Measurements from ENCODE around the gene ENOX1. TPM values are rescaled to one million over a fixed set of nuclear protein-coding genes. Genes with fewer than 3 reads are reported as not detected.

ENOX1 gene
- total RNA-seq, 1 donor from 2014 or later = 0.60 TPM

DNA sequence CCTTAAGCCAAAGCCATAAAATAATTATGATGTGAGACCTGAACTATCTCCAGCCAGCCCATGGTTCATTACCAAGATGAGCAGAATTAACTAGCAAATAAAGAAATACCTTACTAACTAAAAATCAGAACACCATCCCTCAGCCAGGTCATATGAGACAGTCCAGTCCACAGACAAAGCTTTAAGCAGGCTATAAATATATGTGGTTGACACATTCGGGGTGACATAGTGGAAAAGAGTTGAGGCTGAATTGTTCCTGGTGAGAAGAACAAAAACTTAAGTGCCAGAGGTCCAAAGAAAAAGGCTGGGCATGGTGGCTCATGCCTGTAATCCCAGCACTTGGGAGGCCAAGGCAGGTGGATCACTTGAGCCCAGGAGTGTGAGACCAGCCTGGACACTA is 30.9 kb downstream of the ENOX1 start:
- DNase-seq = no peak
- no peak overlapping the region for H3K4me3 ChIP-seq
- TF ChIP-seq, protein P1, sequence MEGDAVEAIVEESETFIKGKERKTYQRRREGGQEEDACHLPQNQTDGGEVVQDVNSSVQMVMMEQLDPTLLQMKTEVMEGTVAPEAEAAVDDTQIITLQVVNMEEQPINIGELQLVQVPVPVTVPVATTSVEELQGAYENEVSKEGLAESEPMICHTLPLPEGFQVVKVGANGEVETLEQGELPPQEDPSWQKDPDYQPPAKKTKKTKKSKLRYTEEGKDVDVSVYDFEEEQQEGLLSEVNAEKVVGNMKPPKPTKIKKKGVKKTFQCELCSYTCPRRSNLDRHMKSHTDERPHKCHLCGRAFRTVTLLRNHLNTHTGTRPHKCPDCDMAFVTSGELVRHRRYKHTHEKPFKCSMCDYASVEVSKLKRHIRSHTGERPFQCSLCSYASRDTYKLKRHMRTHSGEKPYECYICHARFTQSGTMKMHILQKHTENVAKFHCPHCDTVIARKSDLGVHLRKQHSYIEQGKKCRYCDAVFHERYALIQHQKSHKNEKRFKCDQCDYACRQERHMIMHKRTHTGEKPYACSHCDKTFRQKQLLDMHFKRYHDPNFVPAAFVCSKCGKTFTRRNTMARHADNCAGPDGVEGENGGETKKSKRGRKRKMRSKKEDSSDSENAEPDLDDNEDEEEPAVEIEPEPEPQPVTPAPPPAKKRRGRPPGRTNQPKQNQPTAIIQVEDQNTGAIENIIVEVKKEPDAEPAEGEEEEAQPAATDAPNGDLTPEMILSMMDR (IDR thresholded peaks at IDR 0.05; ENCODE audit: borderline replicate concordance) = no peak
- no peak overlapping the region for H3K27ac ChIP-seq (replicated peaks)
- H3K9me3 ChIP-seq (replicated peaks) = no peaks in the 10 kb centered on the region
- no peaks in the 10 kb centered on the region for H3K36me3 ChIP-seq
- H3K27me3 ChIP-seq (ENCODE audit: low read depth) = no peaks in the 10 kb centered on the region
- peaks cover 13% of the 10 kb centered on the region for H3K4me1 ChIP-seq
- intact Hi-C loops (cut with micrococcal nuclease) = no loop called here

DNA sequence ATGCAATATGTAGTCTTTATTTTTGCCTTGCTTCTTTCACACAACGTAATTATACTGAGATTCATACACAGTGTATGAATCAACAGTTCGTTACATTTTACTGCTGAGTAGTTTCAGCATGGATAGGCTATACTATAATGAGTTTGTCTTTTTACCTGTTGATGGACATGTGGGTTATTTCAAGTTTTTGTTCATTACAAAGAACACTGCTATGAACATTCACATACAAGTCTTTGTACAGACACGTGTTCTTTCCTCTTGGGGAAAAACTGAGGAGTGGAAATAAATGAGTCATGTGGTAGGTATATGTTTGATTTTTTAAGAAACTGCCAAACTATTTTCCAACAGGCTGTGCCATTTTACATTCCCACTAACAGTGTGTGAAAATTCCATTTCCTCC is 35.1 kb downstream of the ENOX1 start:
- Histone ChIP-seq H3K36me3 (no peaks in the 10 kb centered on the region), H3K9me3 (replicated peaks) (no peaks in the 10 kb centered on the region), H3K27me3 (ENCODE audit: low read depth) (no peaks in the 10 kb centered on the region), H3K4me1 (peaks cover 22% of the 10 kb centered on the region), H3K4me3 (no peak overlapping the region), H3K27ac (replicated peaks) (no peak overlapping the region)
- TF ChIP-seq, protein P1 (IDR thresholded peaks at IDR 0.05; ENCODE audit: borderline replicate concordance) = no peak
- intact Hi-C loops (cut with micrococcal nuclease) = no loop called here
- DNase-seq = no peak

- Histone ChIP-seq H3K9me3 (replicated peaks) (no peaks in the 10 kb centered on the region), H3K4me3 (no peak overlapping the region), H3K27me3 (ENCODE audit: low read depth) (no peaks in the 10 kb centered on the region), H3K36me3 (no peaks in the 10 kb centered on the region), H3K4me1 (peaks cover 16% of the 10 kb centered on the region), H3K27ac (replicated peaks) (no peak overlapping the region)
- intact Hi-C loops (cut with micrococcal nuclease) = no loop called here
- TF ChIP-seq, protein P1 (IDR thresholded peaks at IDR 0.05; ENCODE audit: borderline replicate concordance) = no peak
- DNase-seq = no peak
Observed at GRCh38 chr13:43749503-43749902, 37.3 kb downstream of the ENOX1 start.

GRCh38 chr13:43744261-43745031 is 42.3 kb downstream of the ENOX1 start:
- H3K27ac ChIP-seq (replicated peaks) = no peak overlapping the region
- no peaks in the 10 kb centered on the region for H3K36me3 ChIP-seq
- H3K27me3 ChIP-seq (ENCODE audit: low read depth) = no peaks in the 10 kb centered on the region
- intact Hi-C loops (cut with micrococcal nuclease) = no loop called here
- H3K9me3 ChIP-seq (replicated peaks) = no peaks in the 10 kb centered on the region
- H3K4me3 ChIP-seq = no peak overlapping the region
- no peak for DNase-seq
- TF ChIP-seq, protein P1 (IDR thresholded peaks at IDR 0.05; ENCODE audit: borderline replicate concordance) = no peak
- peaks cover 5% of the 10 kb centered on the region for H3K4me1 ChIP-seq

DNA sequence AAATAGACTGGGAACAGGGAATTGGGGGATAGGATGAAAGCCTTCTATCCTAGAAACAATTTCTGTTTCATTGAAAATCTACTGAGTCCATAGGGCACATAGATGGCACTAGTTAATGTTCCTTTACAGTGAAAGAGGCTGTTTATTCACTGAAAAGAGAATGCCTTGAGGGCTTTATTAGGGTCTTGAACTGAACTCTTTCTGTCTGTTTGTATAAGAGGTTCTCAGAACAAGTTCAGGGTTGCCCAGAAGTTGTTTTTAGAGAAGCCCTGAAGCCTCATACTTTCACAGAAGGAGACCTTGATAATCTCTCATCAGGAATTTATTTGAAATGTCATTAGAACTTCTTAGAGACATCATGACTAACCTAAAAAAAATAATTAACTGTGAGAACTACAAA is 43.9 kb downstream of the ENOX1 start:
- H3K9me3 ChIP-seq (replicated peaks) = no peaks in the 10 kb centered on the region
- DNase-seq = no peak
- no peak overlapping the region for H3K27ac ChIP-seq (replicated peaks)
- intact Hi-C loops (cut with micrococcal nuclease) = no loop called here
- no peak overlapping the region for H3K4me3 ChIP-seq
- TF ChIP-seq, protein P1 (IDR thresholded peaks at IDR 0.05; ENCODE audit: borderline replicate concordance) = no peak
- H3K36me3 ChIP-seq = no peaks in the 10 kb centered on the region
- H3K4me1 ChIP-seq = peaks cover 5% of the 10 kb centered on the region
- no peaks in the 10 kb centered on the region for H3K27me3 ChIP-seq (ENCODE audit: low read depth)
